Upper lobe of left lung (tissue), 4 donors: Measurements from ENCODE around the gene ABHD4.

Experiments
- POLR2A ChIP-seq, 4 donors: fragments of 450-650 bp; IDR thresholded peaks; one replicate each; pipeline ENCODE4 v1.5.1; 2016 to 2017; ENCODE audit warnings: antibody characterized with exemption in 4 of 4, mild to moderate bottlenecking in 2 of 4
- POLR2AphosphoS5 ChIP-seq, 2 donors: sonication (generic); formaldehyde crosslinking; IDR thresholded peaks; one replicate each; pipeline ENCODE4 v1.5.1; 2017; ENCODE audit warnings: antibody characterized with exemption in 2 of 2
- TF ChIP-seq, protein P1 (sequence below), 6 experiments: fragments of 450-650 bp in 4 of 6; fragments of 200-600 bp in 2 of 6; sonication (generic) in 2 of 6; IDR thresholded peaks; one replicate each; pipeline ENCODE4 v1.5.1; 2016 to 2019; ENCODE audit warnings: antibody characterized with exemption in 6 of 6

DNA sequence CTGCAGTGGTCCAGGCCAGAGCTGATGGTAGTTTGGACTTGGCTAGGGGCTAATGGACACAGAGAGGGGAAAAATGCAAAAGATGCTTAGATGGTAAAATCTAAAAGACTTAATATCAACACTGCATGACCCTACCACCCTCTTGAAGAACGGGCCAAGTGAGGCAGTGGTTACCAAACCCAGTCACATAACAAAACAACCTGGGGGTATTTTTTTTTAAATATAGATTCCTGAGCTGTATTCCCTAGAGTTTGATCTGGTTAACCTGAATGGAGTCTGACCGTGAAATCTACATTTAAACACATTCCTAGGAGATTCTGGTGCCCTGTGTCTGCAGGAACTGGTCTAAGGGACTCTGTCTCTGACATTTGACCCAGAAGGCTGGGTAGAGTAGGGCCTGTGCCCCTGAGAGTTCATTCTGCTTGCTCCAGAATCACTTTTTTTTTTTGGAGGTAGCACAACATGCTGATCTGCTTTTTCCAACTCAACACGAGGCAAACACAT, 15.7 kb downstream of the ABHD4 start:
- TF ChIP-seq, protein P1, sequence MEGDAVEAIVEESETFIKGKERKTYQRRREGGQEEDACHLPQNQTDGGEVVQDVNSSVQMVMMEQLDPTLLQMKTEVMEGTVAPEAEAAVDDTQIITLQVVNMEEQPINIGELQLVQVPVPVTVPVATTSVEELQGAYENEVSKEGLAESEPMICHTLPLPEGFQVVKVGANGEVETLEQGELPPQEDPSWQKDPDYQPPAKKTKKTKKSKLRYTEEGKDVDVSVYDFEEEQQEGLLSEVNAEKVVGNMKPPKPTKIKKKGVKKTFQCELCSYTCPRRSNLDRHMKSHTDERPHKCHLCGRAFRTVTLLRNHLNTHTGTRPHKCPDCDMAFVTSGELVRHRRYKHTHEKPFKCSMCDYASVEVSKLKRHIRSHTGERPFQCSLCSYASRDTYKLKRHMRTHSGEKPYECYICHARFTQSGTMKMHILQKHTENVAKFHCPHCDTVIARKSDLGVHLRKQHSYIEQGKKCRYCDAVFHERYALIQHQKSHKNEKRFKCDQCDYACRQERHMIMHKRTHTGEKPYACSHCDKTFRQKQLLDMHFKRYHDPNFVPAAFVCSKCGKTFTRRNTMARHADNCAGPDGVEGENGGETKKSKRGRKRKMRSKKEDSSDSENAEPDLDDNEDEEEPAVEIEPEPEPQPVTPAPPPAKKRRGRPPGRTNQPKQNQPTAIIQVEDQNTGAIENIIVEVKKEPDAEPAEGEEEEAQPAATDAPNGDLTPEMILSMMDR (IDR thresholded peaks at IDR 0.05): no peak
- TF ChIP-seq POLR2AphosphoS5 (IDR thresholded peaks at IDR 0.05): no peak
- TF ChIP-seq POLR2A (IDR thresholded peaks at IDR 0.05): no peak
